Posterior cingulate gyrus (tissue), 11 donors: ENCODE data around the gene TMEM132C.

Experiments
- DNase-seq, 10 donors: peaks; one replicate each; pipeline versions ENCODE4 v3.0.0 to v3.0.0-alpha.2; 2020 to 2021; ENCODE audit warnings: mixed read lengths in 3 of 10
- intact Hi-C: fragments of 100-400 bp; cut with DNase I; formaldehyde crosslinking; loops from one replicate; pipeline ENCODE4 v1.15.1; 2023

TMEM132C gene

GRCh38 chr12:128536810-128537209, 269.8 kb downstream of the TMEM132C start:
- no peak for DNase-seq
- intact Hi-C loops: no loop called here

- intact Hi-C loops: no loop called here
- DNase-seq: no peak
Measured at GRCh38 chr12:128537668-128538067, 270.7 kb downstream of the TMEM132C start.

- intact Hi-C loops: loop anchor here (2.0 kb wide), 1 partner anchor 282 kb away; no protein-coding TSS in a partner anchor
- DNase-seq: no peak
Measured at GRCh38 chr12:128542844-128543243, 275.9 kb downstream of the TMEM132C start.

- intact Hi-C loops: loop anchor here (2.0 kb wide), 1 partner anchor 283 kb away; no protein-coding TSS in a partner anchor
- peak in 1 of 10 donors; percentile 21 for DNase-seq
Measured at GRCh38 chr12:128543460-128543859, 276.5 kb downstream of the TMEM132C start.

- intact Hi-C loops: loop anchor here (2.0 kb wide), 1 partner anchor 283 kb away; no protein-coding TSS in a partner anchor
- no peak for DNase-seq
Measured at GRCh38 chr12:128543971-128544370, 277.0 kb downstream of the TMEM132C start.

GRCh38 chr12:128548949-128549348, 282.0 kb downstream of the TMEM132C start:
- intact Hi-C loops: no loop called here
- no peak for DNase-seq

GRCh38 chr12:128549601-128550218, 282.7 kb downstream of the TMEM132C start:
- intact Hi-C loops: no loop called here
- no peak for DNase-seq

GRCh38 chr12:128551266-128551665, 284.3 kb downstream of the TMEM132C start:
- DNase-seq: peak in 2 of 10 donors; percentile 12 to 18
- intact Hi-C loops: no loop called here

- DNase-seq: no peak
- intact Hi-C loops: no loop called here
Measured at GRCh38 chr12:128554546-128555304, 287.8 kb downstream of the TMEM132C start.

GRCh38 chr12:128557231-128557630, 290.3 kb downstream of the TMEM132C start:
- no peak for DNase-seq
- intact Hi-C loops: no loop called here

GRCh38 chr12:128564956-128565355, 298.0 kb downstream of the TMEM132C start:
- intact Hi-C loops: no loop called here
- no peak for DNase-seq

GRCh38 chr12:128567730-128568129, 300.8 kb downstream of the TMEM132C start:
- intact Hi-C loops: no loop called here

GRCh38 chr12:128570191-128571065, 303.5 kb downstream of the TMEM132C start:
- no peak for DNase-seq
- intact Hi-C loops: no loop called here

More at GRCh38 chr12:128567730-128568129, 300.8 kb downstream of the TMEM132C start:
- DNase-seq: no peak

GRCh38 chr12:128571906-128572810, 305.2 kb downstream of the TMEM132C start:
- DNase-seq: no peak
- intact Hi-C loops: no loop called here

- no peak for DNase-seq
- intact Hi-C loops: no loop called here
Measured at GRCh38 chr12:128573907-128574306, 306.9 kb downstream of the TMEM132C start.

- no peak for DNase-seq
- intact Hi-C loops: no loop called here
Measured at GRCh38 chr12:128578045-128578444, 311.1 kb downstream of the TMEM132C start.

GRCh38 chr12:128581321-128581761, 314.4 kb downstream of the TMEM132C start:
- no peak for DNase-seq

GRCh38 chr12:128583453-128583852, 316.5 kb downstream of the TMEM132C start:
- intact Hi-C loops: no loop called here
- no peak for DNase-seq

More at GRCh38 chr12:128581321-128581761, 314.4 kb downstream of the TMEM132C start:
- intact Hi-C loops: no loop called here

- intact Hi-C loops: no loop called here
Measured at GRCh38 chr12:128586451-128587029, 319.6 kb downstream of the TMEM132C start.

More at GRCh38 chr12:128586451-128587029, 319.6 kb downstream of the TMEM132C start:
- no peak for DNase-seq
